HG02852 (cell line): Measurements from ENCODE around the gene TMEM120B.

ENCODE experiments used
- ATAC-seq: cut with Tn5 transposase; IDR thresholded peaks from one replicate; pipeline ENCODE4 v1.9.1; 2021; ENCODE audit warnings: mild to moderate bottlenecking, moderate library complexity; ENCODE audit not compliant: unreplicated experiment

The TMEM120B gene

GRCh38 chr12:121830134-121830533, 117.6 kb downstream of the TMEM120B start:
- ATAC-seq, result no peak

- no peak for ATAC-seq
Observed at GRCh38 chr12:121830588-121831265, 118.2 kb downstream of the TMEM120B start.
